Heart left ventricle (tissue), 16 donors: ENCODE results near the gene MT3. TPM values are rescaled to one million over a fixed set of nuclear protein-coding genes. Genes with fewer than 3 reads are reported as not detected.

Source experiments
- ATAC-seq, 4 donors: fragments of 200-7000 bp; cut with Tn5 transposase; one replicate each; pipeline ENCODE4 v1.9.1; 2020 to 2022; ENCODE audit warnings: moderate library complexity in 4 of 4, mild to moderate bottlenecking in 3 of 4, moderate number of reproducible peaks in 1 of 4
- DNase-seq, 5 donors: peaks; one replicate each; pipeline ENCODE4 v3.0.0-alpha.2; 2020
- H3K27ac ChIP-seq, 12 donors: fragments of 200-600 bp; sonication (generic) in 4 of 12; one replicate each; pipeline versions ENCODE4 v1.5.0 to v1.8.0; 2016 to 2022; ENCODE audit warnings: mild to moderate bottlenecking in 2 of 12
- H3K27me3 ChIP-seq, 9 donors: fragments of 200-600 bp; sonication (generic) in 2 of 9; one replicate each; pipeline versions ENCODE4 v1.5.1 to v1.8.0; 2016 to 2022; ENCODE audit warnings: mild to moderate bottlenecking in 3 of 9
- H3K36me3 ChIP-seq, 9 donors: fragments of 200-600 bp; sonication (generic) in 2 of 9; one replicate each; pipeline versions ENCODE4 v1.5.0 to v1.8.0; 2018 to 2022; ENCODE audit warnings: mild to moderate bottlenecking in 2 of 9
- H3K4me1 ChIP-seq, 12 donors: fragments of 200-600 bp; sonication (generic) in 4 of 12; one replicate each; pipeline versions ENCODE4 v1.5.0 to v1.8.0; 2016 to 2022; ENCODE audit warnings: mild to moderate bottlenecking in 3 of 12
- H3K4me3 ChIP-seq, 12 donors: fragments of 200-600 bp; sonication (generic) in 4 of 12; one replicate each; pipeline versions ENCODE4 v1.5.0 to v1.8.0; 2017 to 2022; ENCODE audit warnings: mild to moderate bottlenecking in 9 of 12, moderate library complexity in 4 of 12
- H3K9me3 ChIP-seq, 12 donors: fragments of 200-600 bp; sonication (generic) in 4 of 12; one replicate each; pipeline versions ENCODE4 v1.5.0 to v1.8.0; 2016 to 2022; ENCODE audit warnings: mild to moderate bottlenecking in 1 of 12
- CTCF ChIP-seq, 12 donors: fragments of 200-600 bp; sonication (generic) in 4 of 12; IDR thresholded peaks; one replicate each; pipeline versions ENCODE4 v1.5.0 to v1.8.0; 2018 to 2022; ENCODE audit warnings: antibody characterized with exemption in 12 of 12, mild to moderate bottlenecking in 5 of 12
- POLR2A ChIP-seq, 2 donors: fragments of 450-650 bp; IDR thresholded peaks; one replicate each; pipeline ENCODE4 v1.6.1; 2017; ENCODE audit warnings: antibody characterized with exemption in 2 of 2, mild to moderate bottlenecking in 2 of 2, moderate library complexity in 2 of 2
- WGBS, 4 donors: extraction: QIAGEN DNeasy Blood & Tissue Kit in 2 of 4; methylation state at CpG; one replicate each; pipeline versions ENCODE4 v1.1.5 to v1.1.7; 2013 to 2018; 5-methylcytosine and 5-hydroxymethylcytosine counted together
- intact Hi-C, 10 donors: fragments of 100-400 bp; cut with DNase I; formaldehyde crosslinking; loops; one replicate each; pipeline versions ENCODE4 v1.11.1 to v1.14.2; 2022
- polyA plus RNA-seq, 2 donors: library from polyadenylated mRNA; stranded (reverse); fragments of 200-250 nt; gene quantifications; one replicate each; pipeline ENCODE4 v1.2.3, GENCODE V29; 2013
- total RNA-seq, 9 donors: library from RNA; depleted of rRNA in 2 of 9; stranded (reverse); fragments of >200 nt in 2 of 9; fragmentation: NEBNext Ultra II Directional in 3 of 9; extraction: Animal tissue kit (Norgen Biotek cat#: 25700) in 3 of 9; gene quantifications; one replicate each; pipeline versions ENCODE4 v1.1.0 to v1.2.4, GENCODE V29; 2016 to 2023
- donor health status: ischemic (EF 13 %, LVEDD 7.1; RV severe dilation, severe dysfunction).
- donor health status: healthy with polysubstance abuse.
- donor health status: DM: no; HTN: yes; CAD: no.
- donor health status: DM: no; HTN: no; CAD: no.
- donor health status: ischemic (EF 25% LVEDD 6.9; RV normal size, moderate dysfunction).
- donor health status: ischemic (EF 25% LVEDD 5.7; RV mildly dilated, moderate dysfunction).
- donor health status: healthy.
- donor health status: DM: yes; HTN: yes; CAD: no.
- donor health status: ischemic (EF 35%, LVEDD 5.7; RV mildly dilated, moderate dysfunction).
- donor health status: nonischemic (EF 11% LVEDD 7.7; RV severe dilation, severe dysfunction).
- donor health status: DM: yes; HTN: yes; CAD: no.
- donor health status: PGD.
- donor health status: ischemic (EF 29% LVEDD 5.4; RV normal size, mild dysfunction).
- donor health status: nonischemic (EF 23%, LVEDD 6.1; RV moderate dilation, normal function).

MT3 gene
- total and polyA plus RNA-seq, 11 donors, result 1.3 to 20.0 (median 3.7) TPM; not detected in 1

- WGBS, 4 donors, result 2 to 4% (median 2%) methylated on average over 35 to 62 of the region's 62 CpGs
- intact Hi-C loops, result loop anchor here in 3 of 10 donors (1.0 to 5.0 kb wide), 3 partner anchors 16 to 57 kb away; partner anchors contain the start of genes MT2A (in 2 of the 3) and MT1X (in 1 of the 3)
- Histone ChIP-seq H3K27me3 (no peaks in the 10 kb centered on the region), H3K4me3 (peak within 1 kb of the TSS; percentile 56 to 95 (median 70)), H3K27ac (peak within 1 kb of the TSS; percentile 81 to 99 (median 96)), H3K36me3 (no peaks in the 10 kb centered on the region), H3K4me1 (peaks cover 0 to 30% (median 14%) of the 10 kb centered on the region in 12 donors), H3K9me3 (no peaks in the 10 kb centered on the region)
- peak; percentile 88 to 94 (median 91) for ATAC-seq
- peak; percentile 82 to 90 (median 90) for DNase-seq
- TF ChIP-seq POLR2A (IDR thresholded peaks at IDR 0.05) (peak in 1 of 2 donors; percentile 90), CTCF (IDR thresholded peaks at IDR 0.05) (no peak)
These were observed 36.0 kb downstream of the MT3 start, which contains the start of gene MT1E for GRCh38 chr16:56625140-56625942. MT1E (plus strand) TSS chr16:56625781; CDS start chr16:56625852, 71 bp downstream.

GRCh38 chr16:56625943-56626654 lies 36.8 kb downstream of the MT3 start:
- H3K36me3 ChIP-seq, result no peaks in the 10 kb centered on the region
- intact Hi-C loops, result loop anchor here in 5 of 10 donors (1.0 to 5.0 kb wide), 4 partner anchors 15 to 56 kb away; partner anchors contain the start of genes MT2A (in 3 of the 5) and MT1X (in 1 of the 5)
- H3K9me3 ChIP-seq, result no peaks in the 10 kb centered on the region
- TF ChIP-seq CTCF (IDR thresholded peaks at IDR 0.05), result no peak
- no peak for TF ChIP-seq POLR2A (IDR thresholded peaks at IDR 0.05)
- 31 to 35% (median 32%) methylated on average over 12 to 16 of the region's 16 CpGs for WGBS, 4 donors
- H3K4me3 ChIP-seq, result peak overlapping the region; percentile 56 to 95 (median 70)
- DNase-seq (peak in 4 of 5 donors; percentile 61 to 90 (median 74)), ATAC-seq (peak; percentile 84 to 89 (median 86))
- H3K4me1 ChIP-seq, result peaks cover 0 to 30% (median 14%) of the 10 kb centered on the region in 12 donors
- no peaks in the 10 kb centered on the region for H3K27me3 ChIP-seq
- H3K27ac ChIP-seq, result peak overlapping the region; percentile 81 to 99 (median 96)

GRCh38 chr16:56626685-56627084 lies 37.4 kb downstream of the MT3 start:
- no peaks in the 10 kb centered on the region for H3K9me3 ChIP-seq
- H3K4me3 ChIP-seq, result peak overlapping the region; percentile 56 to 95 (median 70)
- no peaks in the 10 kb centered on the region for H3K36me3 ChIP-seq
- TF ChIP-seq POLR2A (IDR thresholded peaks at IDR 0.05), result no peak
- TF ChIP-seq CTCF (IDR thresholded peaks at IDR 0.05), result no peak
- H3K27ac ChIP-seq, result peak overlapping the region; percentile 81 to 99 (median 96)
- intact Hi-C loops, result loop anchor here in 3 of 10 donors (2.0 to 5.0 kb wide), 3 partner anchors 16 to 56 kb away; partner anchors contain the start of genes MT1X (in 1 of the 3) and MT2A (in 1 of the 3)
- peak in 1 of 5 donors; percentile 50 for DNase-seq
- peak in 1 of 4 donors; percentile 17 for ATAC-seq
- H3K27me3 ChIP-seq, result peaks cover 0 to 3% (median 0%) of the 10 kb centered on the region in 9 donors
- peaks cover 0 to 30% (median 13%) of the 10 kb centered on the region in 12 donors for H3K4me1 ChIP-seq
- WGBS, 4 donors, result 45 to 60% (median 54%) methylated on average over 7 of the region's 7 CpGs
